ENCODE data around the gene ENG. TPM values are rescaled to one million over a fixed set of nuclear protein-coding genes. Genes with fewer than 3 reads are reported as not detected.

ENG gene
- total RNA-seq, 1 experiment from 2014 or later: 0.76 TPM

DNA sequence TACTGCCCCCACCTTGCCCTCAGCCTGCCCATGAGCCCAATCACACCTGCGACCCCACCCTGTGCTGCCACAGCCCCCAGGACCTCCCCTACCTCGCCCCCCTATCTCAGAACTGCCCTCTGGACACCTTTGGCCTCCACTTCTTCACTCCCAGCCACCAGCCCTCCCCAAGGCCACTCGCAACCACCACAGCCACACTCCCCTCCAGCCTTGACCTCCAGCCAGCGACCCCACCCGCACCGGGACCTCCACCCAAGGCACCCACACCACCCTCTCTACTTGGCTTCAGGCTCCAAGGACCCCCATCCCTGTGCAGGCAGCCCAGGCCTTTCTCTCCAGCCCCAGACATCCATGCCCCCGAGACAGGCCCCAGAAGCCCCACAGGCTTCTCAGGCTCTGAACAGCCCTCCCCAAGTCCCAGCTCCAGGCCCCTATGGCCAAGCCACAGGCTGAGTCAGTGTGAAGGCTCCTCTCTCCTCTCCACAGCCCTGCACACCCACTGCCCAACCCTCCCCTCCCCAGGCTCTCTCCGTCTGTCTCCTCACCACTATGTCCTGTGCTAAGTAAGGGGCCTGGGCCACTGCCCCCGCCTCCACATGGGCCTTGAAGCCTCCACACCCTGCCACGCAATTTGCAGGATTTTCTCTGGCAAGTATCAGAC, 21.0 kb upstream of the ENG start:
- no peaks in the 10 kb centered on the region for H3K27me3 ChIP-seq (ENCODE audit: insufficient read depth, low read length)
- POLR2A ChIA-PET: no interaction called here
- ATAC-seq (no peak), DNase-seq (ENCODE audit: low read depth, low spot score) (no peak)
- H4K20me1 ChIP-seq (ENCODE audit: insufficient read depth): no peaks in the 10 kb centered on the region
- no peaks in the 10 kb centered on the region for H3K36me3 ChIP-seq (ENCODE audit: control insufficient read depth in 1 of 2, insufficient read depth in 2 of 2, low read length in 2 of 2)
- H3K9me3 ChIP-seq (ENCODE audit: control insufficient read depth in 1 of 2, insufficient read depth in 1 of 2, low read depth in 1 of 2, low read length in 2 of 2): no peaks in the 10 kb centered on the region
- no peak overlapping the region for H3K27ac ChIP-seq (ENCODE audit: low read depth, low read length)
- CTCF ChIA-PET: no interaction called here
- RAD21 ChIA-PET (ENCODE audit: low non-redundant PET in 1 of 2, low total read pairs in 2 of 2, uncharacterized antibody in 2 of 2, unreplicated experiment in 2 of 2): no interaction called here
- H3K9ac ChIP-seq (ENCODE audit: low read length): no peak overlapping the region
- no peak for TF ChIP-seq CEBPB (IDR thresholded peaks at IDR 0.05; ENCODE audit: low read depth)
- TF ChIP-seq EZH2phosphoT487 (IDR thresholded peaks at IDR 0.05; ENCODE audit: borderline replicate concordance): no peak
- TF ChIP-seq RAD21 (IDR thresholded peaks at IDR 0.05; ENCODE audit: low read depth): no peak
- TF ChIP-seq, protein P1, sequence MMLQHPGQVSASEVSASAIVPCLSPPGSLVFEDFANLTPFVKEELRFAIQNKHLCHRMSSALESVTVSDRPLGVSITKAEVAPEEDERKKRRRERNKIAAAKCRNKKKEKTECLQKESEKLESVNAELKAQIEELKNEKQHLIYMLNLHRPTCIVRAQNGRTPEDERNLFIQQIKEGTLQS (IDR thresholded peaks at IDR 0.05): no peak
- TF ChIP-seq SIN3A (IDR thresholded peaks at IDR 0.05; ENCODE audit: low read depth): no peak
- TF ChIP-seq EGR1 (IDR thresholded peaks at IDR 0.05; ENCODE audit: low read depth): no peak
- TF ChIP-seq CBX3 (IDR thresholded peaks at IDR 0.05; ENCODE audit: low read depth): no peak
- intact Hi-C loops (cut with micrococcal nuclease): no loop called here
- BruUV-seq (replicated peaks): no TSS peak
- H2AFZ ChIP-seq (ENCODE audit: low read depth, low read length, poor library complexity, severe bottlenecking): no peak overlapping the region
- H3K4me3 ChIP-seq (replicated peaks in 1 of 2; ENCODE audit: low read depth in 1 of 2, low read length in 2 of 2): no peak overlapping the region
- H3K9me2 ChIP-seq (ENCODE audit: insufficient read depth): no peaks in the 10 kb centered on the region
- peak overlapping the region; percentile 89; the same call in 1 of the 2 replicates for H3K4me2 ChIP-seq (ENCODE audit: low read length)
- no peaks in the 10 kb centered on the region; the same call in 1 of the 2 replicates for H3K79me2 ChIP-seq (ENCODE audit: insufficient read depth, low read length)
- peaks cover 12 to 42% of the 10 kb centered on the region in 2 experiments for H3K4me1 ChIP-seq (ENCODE audit: control insufficient read depth in 1 of 2, insufficient read depth in 2 of 2, low read length in 2 of 2)

DNA sequence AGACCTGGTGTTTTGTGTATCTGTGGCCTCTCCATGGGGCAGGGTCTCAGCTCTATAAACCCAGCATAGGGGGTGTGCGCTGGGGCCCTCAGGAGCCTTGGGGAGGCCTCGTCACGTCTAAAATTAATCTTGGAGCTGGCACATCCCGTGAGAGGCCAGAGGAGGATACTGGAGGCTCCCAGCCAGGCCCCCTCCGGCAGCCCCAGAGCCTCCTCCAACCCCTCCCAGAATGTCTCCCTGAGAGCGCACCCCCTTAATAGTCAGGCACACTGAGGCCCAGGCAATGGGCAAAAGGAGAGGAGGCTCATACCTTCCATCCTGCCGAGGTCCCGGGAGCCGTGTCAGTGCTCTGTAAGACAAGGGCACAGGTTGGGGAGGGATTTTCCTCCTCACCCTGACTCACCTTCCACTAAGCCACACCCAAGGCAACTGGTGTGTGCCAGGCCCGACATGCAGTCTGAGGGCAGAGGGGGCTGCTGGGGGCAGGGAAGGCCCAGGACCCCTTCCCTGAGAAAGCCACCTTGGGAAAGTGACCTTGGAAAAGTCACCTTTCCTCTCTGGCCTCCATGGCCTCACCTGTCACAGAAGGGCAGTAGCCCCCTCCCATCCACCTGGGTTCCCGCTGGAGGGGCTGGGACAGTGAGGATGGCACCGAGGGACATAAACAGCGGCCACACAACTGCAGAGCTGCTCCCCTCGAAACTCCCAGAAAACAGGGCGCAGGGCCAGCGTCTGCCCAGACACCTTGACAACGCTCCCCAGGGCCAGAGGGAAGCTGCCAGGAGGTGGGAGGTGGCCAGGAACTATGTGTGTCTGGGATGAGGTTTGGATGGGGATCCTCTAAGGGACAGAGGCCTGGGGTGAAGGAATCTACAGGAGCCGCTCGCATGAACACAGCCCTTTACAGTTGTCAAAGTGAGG, 20.1 kb upstream of the ENG start:
- Histone ChIP-seq H2AFZ (ENCODE audit: low read depth, low read length, poor library complexity, severe bottlenecking) (no peak overlapping the region), H3K27ac (ENCODE audit: low read depth, low read length) (no peak overlapping the region), H3K79me2 (ENCODE audit: insufficient read depth, low read length) (no peaks in the 10 kb centered on the region; the same call in 1 of the 2 replicates), H3K36me3 (ENCODE audit: control insufficient read depth in 1 of 2, insufficient read depth in 2 of 2, low read length in 2 of 2) (no peaks in the 10 kb centered on the region), H3K9ac (ENCODE audit: low read length) (peak overlapping the region; percentile 1; the same call in 1 of the 2 replicates), H4K20me1 (ENCODE audit: insufficient read depth) (no peaks in the 10 kb centered on the region), H3K4me3 (replicated peaks in 1 of 2; ENCODE audit: low read depth in 1 of 2, low read length in 2 of 2) (no peak overlapping the region), H3K9me3 (ENCODE audit: control insufficient read depth in 1 of 2, insufficient read depth in 1 of 2, low read depth in 1 of 2, low read length in 2 of 2) (no peaks in the 10 kb centered on the region), H3K4me2 (ENCODE audit: low read length) (peak overlapping the region; percentile 40), H3K4me1 (ENCODE audit: control insufficient read depth in 1 of 2, insufficient read depth in 2 of 2, low read length in 2 of 2) (peaks cover 14 to 51% of the 10 kb centered on the region in 2 experiments), H3K27me3 (ENCODE audit: insufficient read depth, low read length) (no peaks in the 10 kb centered on the region), H3K9me2 (ENCODE audit: insufficient read depth) (no peaks in the 10 kb centered on the region)
- DNase-seq (ENCODE audit: low read depth, low spot score): no peak
- no peak for ATAC-seq
- TF ChIP-seq YY1 (IDR thresholded peaks at IDR 0.05; ENCODE audit: extremely low read depth, insufficient replicate concordance, low read depth, low read length): no peak
- TF ChIP-seq, protein P2, sequence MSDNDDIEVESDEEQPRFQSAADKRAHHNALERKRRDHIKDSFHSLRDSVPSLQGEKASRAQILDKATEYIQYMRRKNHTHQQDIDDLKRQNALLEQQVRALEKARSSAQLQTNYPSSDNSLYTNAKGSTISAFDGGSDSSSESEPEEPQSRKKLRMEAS (IDR thresholded peaks at IDR 0.05): no peak
- POLR2A ChIA-PET: interaction anchor here (0.6 to 0.8 kb wide), 2 partner anchors 32 to 264 kb away, joined by 3 read pairs; no protein-coding TSS in a partner anchor
- RAD21 ChIA-PET (ENCODE audit: low non-redundant PET in 1 of 2, low total read pairs in 2 of 2, uncharacterized antibody in 2 of 2, unreplicated experiment in 2 of 2): no interaction called here
- CTCF ChIA-PET: interaction anchor here (1.7 kb wide), 1 partner anchor 47 kb away, joined by 6 read pairs; no protein-coding TSS in a partner anchor
- intact Hi-C loops (cut with micrococcal nuclease): no loop called here
- no TSS peak for BruUV-seq (replicated peaks)
